HEK293T (cell line): Measurements from ENCODE around the gene DCAF17.
"Not testable (repeated sequence)": the region's sequence is repeated elsewhere in the genome, so short reads cannot be mapped to it uniquely, and the experiment has no call there.

ENCODE experiments used
- CTCF ChIA-PET: fragments of 350-600 bp; formaldehyde crosslinking; extraction: SDS; loops from one replicate; lab custom pipeline; 2021; ENCODE audit warnings: antibody characterized with exemption, inconsistent platforms; lab: Yijun Ruan, JAX
- POLR2A ChIA-PET: fragments of 350-600 bp; formaldehyde crosslinking; extraction: SDS; loops from one replicate; lab custom pipeline; 2020; ENCODE audit warnings: antibody characterized with exemption, inconsistent platforms; lab: Yijun Ruan, JAX
- DNase-seq: peaks from one replicate; pipeline ENCODE4 v3.0.0; 2012; ENCODE audit warnings: mixed read lengths; ENCODE audit errors: extremely low spot score
- ARNT ChIP-seq: fragments of 450-650 bp; IDR thresholded peaks from 2 replicates; pipeline ENCODE4 v1.6.1; 2017; ENCODE audit warnings: mild to moderate bottlenecking
- BHLHE40 ChIP-seq: fragments of 450-650 bp; IDR thresholded peaks from 2 replicates; pipeline ENCODE4 v1.6.1; 2016; ENCODE audit warnings: mild to moderate bottlenecking, moderate library complexity, borderline replicate concordance
- CTBP1 ChIP-seq: fragments of 450-650 bp; IDR thresholded peaks from 2 replicates; pipeline ENCODE4 v1.6.1; 2016; ENCODE audit warnings: borderline replicate concordance
- ELF4 ChIP-seq: fragments of 450-650 bp; IDR thresholded peaks from 2 replicates; pipeline ENCODE4 v1.6.1; 2017; ENCODE audit warnings: antibody characterized with exemption
- FOXA1 ChIP-seq: fragments of 450-650 bp; IDR thresholded peaks from 2 replicates; pipeline ENCODE4 v1.6.1; 2016; ENCODE audit warnings: mild to moderate bottlenecking
- FOXK2 ChIP-seq: fragments of 450-650 bp; IDR thresholded peaks from 2 replicates; pipeline ENCODE4 v1.6.1; 2016; ENCODE audit warnings: mild to moderate bottlenecking
- FOXM1 ChIP-seq: fragments of 450-650 bp; IDR thresholded peaks from 2 replicates; pipeline ENCODE4 v1.6.1; 2017; ENCODE audit warnings: mild to moderate bottlenecking, borderline replicate concordance
- HDGF ChIP-seq: fragments of 450-650 bp; IDR thresholded peaks from 2 replicates; pipeline ENCODE4 v1.6.1; 2017; ENCODE audit warnings: antibody characterized with exemption, borderline replicate concordance
- L3MBTL2 ChIP-seq: fragments of 450-650 bp; conservative IDR thresholded peaks from 2 replicates; pipeline ENCODE4 v1.6.1; 2016; ENCODE audit warnings: mild to moderate bottlenecking
- LEF1 ChIP-seq: fragments of 450-650 bp; IDR thresholded peaks from 2 replicates; pipeline ENCODE4 v1.6.1; 2017; ENCODE audit warnings: mild to moderate bottlenecking, borderline replicate concordance
- NFRKB ChIP-seq: fragments of 450-650 bp; IDR thresholded peaks from 2 replicates; pipeline ENCODE4 v1.6.1; 2016; ENCODE audit warnings: mild to moderate bottlenecking, moderate library complexity
- SP1 ChIP-seq: fragments of 450-650 bp; IDR thresholded peaks from 2 replicates; pipeline ENCODE4 v1.6.1; 2017
- SUZ12 ChIP-seq: fragments of 450-650 bp; IDR thresholded peaks from 2 replicates; pipeline ENCODE4 v1.6.1; 2016; ENCODE audit warnings: mild to moderate bottlenecking
- TARDBP ChIP-seq: fragments of 450-650 bp; IDR thresholded peaks from 2 replicates; pipeline ENCODE4 v1.6.1; 2016
- ZNF384 ChIP-seq: fragments of 450-650 bp; IDR thresholded peaks from 2 replicates; pipeline ENCODE4 v1.6.1; 2016
- TF ChIP-seq, protein P1 (sequence below): fragments of 450-650 bp; IDR thresholded peaks from 2 replicates; pipeline ENCODE4 v1.6.1; 2016

Gene DCAF17

GRCh38 chr2:171492664-171493063 is 58.6 kb downstream of the DCAF17 start:
- CTCF ChIA-PET: no interaction called here
- POLR2A ChIA-PET: no interaction called here
- DNase-seq: no peak
- TF ChIP-seq L3MBTL2: no peak
- no peak for TF ChIP-seq BHLHE40
- TF ChIP-seq ZNF384: no peak
- no peak for TF ChIP-seq SP1
- TF ChIP-seq TARDBP: no peak
- no peak for TF ChIP-seq CTBP1
- no peak for TF ChIP-seq FOXK2
- TF ChIP-seq ARNT: no peak
- no peak for TF ChIP-seq FOXM1
- TF ChIP-seq NFRKB: no peak
- no peak for TF ChIP-seq HDGF
- TF ChIP-seq SUZ12: no peak
- no peak for TF ChIP-seq FOXA1
- no peak for TF ChIP-seq ELF4
- TF ChIP-seq, protein P1, sequence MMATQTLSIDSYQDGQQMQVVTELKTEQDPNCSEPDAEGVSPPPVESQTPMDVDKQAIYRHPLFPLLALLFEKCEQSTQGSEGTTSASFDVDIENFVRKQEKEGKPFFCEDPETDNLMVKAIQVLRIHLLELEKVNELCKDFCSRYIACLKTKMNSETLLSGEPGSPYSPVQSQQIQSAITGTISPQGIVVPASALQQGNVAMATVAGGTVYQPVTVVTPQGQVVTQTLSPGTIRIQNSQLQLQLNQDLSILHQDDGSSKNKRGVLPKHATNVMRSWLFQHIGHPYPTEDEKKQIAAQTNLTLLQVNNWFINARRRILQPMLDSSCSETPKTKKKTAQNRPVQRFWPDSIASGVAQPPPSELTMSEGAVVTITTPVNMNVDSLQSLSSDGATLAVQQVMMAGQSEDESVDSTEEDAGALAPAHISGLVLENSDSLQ: no peak
- no peak for TF ChIP-seq LEF1

GRCh38 chr2:171497664-171498063 is 63.6 kb downstream of the DCAF17 start:
- POLR2A ChIA-PET, CTCF ChIA-PET, DNase-seq: not testable (repeated sequence)

DNA sequence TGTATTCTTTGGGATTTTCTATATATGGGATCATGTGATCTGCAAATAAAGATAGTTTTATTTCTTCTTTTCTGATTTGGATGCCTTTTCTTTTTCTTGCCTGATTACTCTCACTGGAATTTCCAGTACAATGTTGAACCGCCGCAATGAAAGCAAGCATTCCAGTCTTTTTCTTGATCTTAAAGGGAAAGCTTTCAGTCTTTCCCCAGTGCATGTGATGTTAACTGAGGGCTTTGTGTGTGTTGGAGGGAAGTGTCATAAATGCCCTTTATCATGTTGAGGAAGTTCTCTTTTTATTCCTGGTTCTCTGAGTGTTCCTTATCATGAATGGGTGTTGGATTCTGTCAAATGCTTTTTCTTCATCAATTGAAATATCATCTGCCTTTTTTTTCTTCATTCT is 71.3 kb downstream of the DCAF17 start:
- ChIA-PET CTCF (no interaction called here), POLR2A (no interaction called here)
- TF ChIP-seq HDGF (no peak), NFRKB (no peak), L3MBTL2 (no peak), ELF4 (no peak), FOXK2 (no peak), SUZ12 (no peak), CTBP1 (no peak), SP1 (no peak), BHLHE40 (no peak), ARNT (no peak)
- TF ChIP-seq, protein P1: no peak
- DNase-seq: no peak

- DNase-seq: no peak
- POLR2A ChIA-PET: no interaction called here
- CTCF ChIA-PET: no interaction called here
- TF ChIP-seq HDGF (no peak), ARNT (no peak), TARDBP (no peak), FOXA1 (no peak), SUZ12 (no peak), LEF1 (no peak), L3MBTL2 (no peak), CTBP1 (no peak), SP1 (no peak), ELF4 (no peak), BHLHE40 (no peak), FOXM1 (no peak), ZNF384 (no peak)
- TF ChIP-seq, protein P1: no peak
Observed at GRCh38 chr2:171509945-171510731, 76.1 kb downstream of the DCAF17 start.

DNA sequence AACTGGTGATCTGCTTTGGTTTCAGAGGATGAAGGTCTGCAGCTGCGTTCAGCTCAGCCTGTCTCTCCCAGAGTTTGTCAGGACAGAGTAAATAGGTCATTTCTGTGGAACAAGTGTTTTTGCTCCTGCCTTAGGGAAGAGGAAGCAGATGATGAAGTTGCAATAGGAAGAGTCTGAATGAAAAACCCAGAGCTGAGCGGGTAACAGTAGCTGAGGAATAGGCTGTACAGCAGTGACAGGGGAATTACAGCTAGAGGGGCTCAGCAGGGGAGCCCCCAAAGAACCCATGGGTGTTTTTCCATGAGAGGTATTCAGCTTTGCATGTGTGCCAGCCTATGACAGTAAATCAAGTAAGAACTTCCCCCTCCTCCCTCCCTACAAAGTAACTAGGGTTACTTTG is 78.0 kb downstream of the DCAF17 start:
- POLR2A ChIA-PET: no interaction called here
- DNase-seq: no peak
- CTCF ChIA-PET: no interaction called here
- TF ChIP-seq FOXK2 (no peak), ZNF384 (no peak), ELF4 (no peak), SP1 (no peak), HDGF (no peak), TARDBP (no peak), BHLHE40 (no peak), SUZ12 (no peak)

DNA sequence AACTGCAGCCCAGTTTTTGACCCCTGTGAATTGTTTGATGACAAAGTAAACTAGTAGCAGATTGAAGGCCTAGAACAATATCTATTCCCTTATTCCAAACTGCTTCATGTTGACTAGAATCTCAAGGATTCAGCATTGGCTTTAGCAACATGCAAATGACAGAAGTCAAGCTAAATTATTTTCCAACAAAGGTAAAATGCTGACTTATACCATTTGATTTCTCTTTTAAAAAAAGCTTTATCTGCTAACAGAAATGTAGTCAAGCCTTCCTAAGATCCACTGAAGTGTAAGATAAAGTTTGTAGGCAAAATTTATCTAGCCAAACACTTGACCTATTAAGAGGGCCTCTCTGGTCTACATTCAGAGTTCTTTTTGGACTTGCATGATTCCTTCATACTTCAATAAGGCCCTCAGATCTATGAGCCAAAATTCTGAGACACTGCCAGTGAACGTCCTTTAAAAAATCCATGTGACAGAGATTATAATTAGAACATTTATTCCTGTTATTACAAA is 78.7 kb downstream of the DCAF17 start:
- DNase-seq: no peak
- TF ChIP-seq LEF1: no peak
- POLR2A ChIA-PET: no interaction called here
- CTCF ChIA-PET: no interaction called here

GRCh38 chr2:171513719-171514160 is 79.7 kb downstream of the DCAF17 start:
- no peak for TF ChIP-seq FOXA1
- TF ChIP-seq LEF1: no peak
- no peak for TF ChIP-seq ELF4
- TF ChIP-seq SP1: no peak
- no peak for TF ChIP-seq ZNF384
- TF ChIP-seq HDGF: no peak
- TF ChIP-seq, protein P1: no peak
- TF ChIP-seq CTBP1: no peak
- TF ChIP-seq SUZ12: no peak
- no peak for TF ChIP-seq FOXK2
- TF ChIP-seq ARNT: no peak
- TF ChIP-seq L3MBTL2: no peak
- no peak for TF ChIP-seq BHLHE40
- no peak for TF ChIP-seq FOXM1
- TF ChIP-seq NFRKB: no peak
- TF ChIP-seq TARDBP: no peak
- CTCF ChIA-PET: no interaction called here
- DNase-seq: no peak
- POLR2A ChIA-PET: no interaction called here
